Ammon's horn (tissue), 1 donor: ENCODE measurements around the gene RBMXL3.
A peak's percentile ranks its signal among the peaks of the same experiment; 100 is the strongest.

Source experiments
- DNase-seq: peaks from one replicate; pipeline ENCODE4 v3.0.0-alpha.2; 2016; ENCODE audit warnings: low spot score

RBMXL3 gene

DNA sequence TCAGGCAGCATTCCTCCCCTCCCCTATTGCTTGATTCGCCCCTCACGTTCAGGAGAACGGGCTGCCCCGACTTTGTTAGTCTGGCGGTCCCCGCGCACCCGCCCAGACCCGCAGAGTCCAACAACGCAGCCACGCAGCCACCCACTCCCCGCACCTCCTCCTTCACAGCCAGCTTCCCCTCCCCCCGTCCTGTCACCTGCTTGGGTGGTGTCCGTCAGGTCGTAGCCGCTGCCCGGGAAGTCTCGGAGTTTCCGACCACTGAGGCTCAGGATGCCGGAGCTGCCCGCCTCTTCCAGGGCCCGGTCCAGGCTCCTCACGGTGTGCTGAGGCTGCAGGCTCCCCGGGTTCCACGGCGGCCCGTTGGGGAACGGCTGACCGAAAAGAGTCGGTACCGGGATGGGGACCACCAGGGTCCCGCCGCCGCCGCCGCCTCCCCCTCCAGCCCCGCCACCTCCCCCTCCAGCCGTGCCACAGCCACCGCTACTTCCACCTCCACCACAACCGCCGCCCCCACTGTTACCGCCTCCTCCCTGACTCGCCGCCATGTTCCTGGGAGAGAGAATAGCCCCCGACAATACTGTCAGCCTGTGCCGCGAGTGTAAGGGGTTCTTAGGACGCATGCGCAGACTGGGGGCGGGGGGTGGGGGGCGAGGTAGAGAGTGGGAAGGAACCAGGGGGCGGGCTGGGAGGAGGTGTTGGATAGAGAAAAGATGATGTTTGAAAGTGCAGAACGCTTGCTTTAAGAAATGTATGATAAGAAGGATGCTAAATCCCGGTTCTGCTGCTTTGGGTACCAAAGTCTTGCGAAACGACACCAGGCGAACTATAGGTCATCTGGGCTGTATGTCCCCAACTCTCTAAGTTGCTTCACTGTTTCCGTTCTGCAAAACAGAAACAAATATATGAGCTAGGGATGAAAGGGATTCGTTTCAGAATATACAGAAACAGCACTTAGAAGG, 44.6 kb downstream of the RBMXL3 start, which contains the start of gene LRCH2:
LRCH2 (minus strand) TSS at position 600 of the 959 bp plus-strand sequence; CDS start at position 545, 55 bp downstream.
- peak; percentile 58 for DNase-seq

DNA sequence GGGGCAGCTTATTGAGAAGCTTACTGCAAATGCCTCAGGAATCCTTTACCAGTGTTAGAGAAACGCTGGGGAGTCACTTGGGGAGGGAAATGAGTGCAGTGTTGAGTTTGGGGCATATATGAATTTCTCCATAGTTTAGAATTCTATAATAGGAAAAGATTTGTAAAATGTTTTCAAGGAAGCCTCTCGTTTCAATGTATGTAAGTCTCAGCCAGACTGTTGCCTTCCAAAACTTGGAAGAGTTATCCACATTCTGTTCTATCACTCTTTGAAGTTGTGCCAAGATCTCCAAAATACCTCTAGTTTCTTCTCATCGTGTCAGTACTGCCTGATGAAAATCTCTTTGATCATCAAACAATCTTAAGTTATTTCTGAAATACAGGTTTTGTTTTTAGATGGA, 45.3 kb downstream of the RBMXL3 start:
- DNase-seq: no peak

DNA sequence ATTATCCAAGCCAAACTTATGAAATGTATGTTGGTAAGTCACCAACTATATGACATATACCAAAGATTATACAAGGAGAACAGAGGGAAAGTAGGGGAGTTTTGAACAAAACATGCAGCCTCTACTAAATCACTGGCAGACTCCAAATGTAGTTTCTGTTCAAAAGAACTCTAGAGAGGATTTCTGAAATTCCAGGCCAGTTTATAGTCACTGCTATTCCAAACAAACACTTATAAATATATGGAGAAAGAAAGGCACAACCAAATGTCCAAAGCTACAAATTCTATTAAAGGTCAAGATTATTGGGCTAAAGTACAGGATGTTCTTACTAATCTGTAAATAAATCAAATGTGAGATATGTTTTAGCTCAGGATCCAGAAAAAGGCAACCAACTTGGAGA, 47.4 kb downstream of the RBMXL3 start:
- DNase-seq: no peak

DNA sequence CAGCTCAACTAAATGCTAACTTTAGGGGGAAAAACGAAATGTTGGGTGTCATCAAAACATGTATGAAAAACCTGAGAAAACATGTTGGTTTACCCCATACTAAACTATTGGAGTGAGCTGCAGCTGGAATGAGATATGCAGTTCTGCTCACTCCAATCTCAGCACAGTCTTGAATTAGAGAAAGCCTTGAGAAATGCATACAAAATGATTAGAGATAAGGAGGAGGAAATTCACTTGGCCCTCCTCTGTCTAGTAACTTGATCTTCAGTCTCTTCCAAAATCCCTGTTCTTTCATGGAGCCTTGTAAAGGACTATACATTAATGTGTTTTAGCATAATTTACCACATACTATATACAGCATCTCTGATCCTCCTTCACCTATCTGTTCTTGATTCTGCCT, 47.8 kb downstream of the RBMXL3 start:
- no peak for DNase-seq
